Osteocyte (in vitro differentiated cells): ENCODE data around the gene PYCR2. TPM values are rescaled to one million over a fixed set of nuclear protein-coding genes. Genes with fewer than 3 reads are reported as not detected.

Source experiments
- DNase-seq: peaks from one replicate; pipeline ENCODE4 v3.0.0; 2021; ENCODE audit warnings: mixed read lengths; ENCODE audit not compliant: unreplicated experiment; ENCODE audit errors: extremely low spot score
- H3K27ac Mint-ChIP-seq: one replicate; pipeline ENCODE4 v1.8.0; 2021; ENCODE audit warnings: mild to moderate bottlenecking, mixed read lengths; ENCODE audit not compliant: unreplicated experiment
- H3K27me3 Mint-ChIP-seq: one replicate; pipeline ENCODE4 v1.8.0; 2021; ENCODE audit warnings: mixed read lengths; ENCODE audit not compliant: unreplicated experiment
- H3K36me3 Mint-ChIP-seq: one replicate; pipeline ENCODE4 v1.8.0; 2021; ENCODE audit warnings: mixed read lengths; ENCODE audit not compliant: unreplicated experiment
- H3K4me1 Mint-ChIP-seq: one replicate; pipeline ENCODE4 v1.8.0; 2021; ENCODE audit warnings: mixed read lengths; ENCODE audit not compliant: unreplicated experiment
- H3K4me3 Mint-ChIP-seq: one replicate; pipeline ENCODE4 v1.8.0; 2021; ENCODE audit warnings: mild to moderate bottlenecking, moderate library complexity, mixed read lengths; ENCODE audit not compliant: unreplicated experiment
- H3K9me3 Mint-ChIP-seq: one replicate; pipeline ENCODE4 v1.8.0; 2021; ENCODE audit warnings: mixed read lengths; ENCODE audit not compliant: unreplicated experiment
- CTCF ChIP-seq: fragments of 200-600 bp; sonication (generic); IDR thresholded peaks from 2 replicates; pipeline ENCODE4 v1.5.0; 2021; ENCODE audit warnings: antibody characterized with exemption, mild to moderate bottlenecking, moderate library complexity
- total RNA-seq: library from RNA; stranded (reverse); gene quantifications from 2 replicates; pipeline ENCODE4 v1.2.1, GENCODE V29; 2021

Gene PYCR2
- total RNA-seq, 1 donor from 2014 or later, result 60.3 TPM

GRCh38 chr1:225923381-225923691 lies 714 bp downstream of the PYCR2 start:
- no peak for DNase-seq
- no peaks in the 10 kb centered on the region for H3K27me3 Mint-ChIP-seq
- peaks cover 8% of the 10 kb centered on the region for H3K36me3 Mint-ChIP-seq
- peaks cover 40% of the 10 kb centered on the region for H3K4me1 Mint-ChIP-seq
- H3K4me3 Mint-ChIP-seq, result peak overlapping the region; percentile 91
- TF ChIP-seq CTCF, result no peak
- H3K27ac Mint-ChIP-seq, result peak overlapping the region; percentile 95
- H3K9me3 Mint-ChIP-seq, result no peaks in the 10 kb centered on the region

GRCh38 chr1:225921734-225922709 lies 2.0 kb downstream of the PYCR2 start:
- H3K27me3 Mint-ChIP-seq, result no peaks in the 10 kb centered on the region
- no peaks in the 10 kb centered on the region for H3K9me3 Mint-ChIP-seq
- no peak for TF ChIP-seq CTCF
- peak overlapping the region; percentile 95 for H3K27ac Mint-ChIP-seq
- no peak for DNase-seq
- H3K4me3 Mint-ChIP-seq, result peak overlapping the region; percentile 91
- peaks cover 40% of the 10 kb centered on the region for H3K4me1 Mint-ChIP-seq
- H3K36me3 Mint-ChIP-seq, result peaks cover 15% of the 10 kb centered on the region

GRCh38 chr1:225919906-225920305 lies 4.1 kb downstream of the PYCR2 start:
- no peaks in the 10 kb centered on the region for H3K9me3 Mint-ChIP-seq
- H3K27ac Mint-ChIP-seq, result peak overlapping the region; percentile 88
- TF ChIP-seq CTCF, result no peak
- H3K27me3 Mint-ChIP-seq, result no peaks in the 10 kb centered on the region
- no peak overlapping the region for H3K4me3 Mint-ChIP-seq
- DNase-seq, result peak; percentile 92
- H3K36me3 Mint-ChIP-seq, result peaks cover 23% of the 10 kb centered on the region
- peaks cover 37% of the 10 kb centered on the region for H3K4me1 Mint-ChIP-seq

- H3K9me3 Mint-ChIP-seq, result no peaks in the 10 kb centered on the region
- H3K27me3 Mint-ChIP-seq, result no peaks in the 10 kb centered on the region
Measured at GRCh38 chr1:225918280-225918679, 5.8 kb downstream of the PYCR2 start.

More at GRCh38 chr1:225918280-225918679, 5.8 kb downstream of the PYCR2 start:
- H3K4me3 Mint-ChIP-seq, result no peak overlapping the region
- H3K36me3 Mint-ChIP-seq, result peaks cover 26% of the 10 kb centered on the region
- H3K4me1 Mint-ChIP-seq, result peaks cover 33% of the 10 kb centered on the region
- TF ChIP-seq CTCF, result no peak
- H3K27ac Mint-ChIP-seq, result no peak overlapping the region
- DNase-seq, result no peak
